ENCODE results near the gene KRT76.

Gene KRT76

GRCh38 chr12:52799505-52800211 lies 22.5 kb upstream of the KRT76 start:
- no peak overlapping the region for H3K4me2 ChIP-seq (ENCODE audit: insufficient read depth, low read length, poor library complexity, severe bottlenecking)
- no CpG with 5 or more reads among the region's 5 CpGs for WGBS, 2 donors (ENCODE audit: extremely low coverage in 2 of 2, insufficient read length in 2 of 2, insufficient replicate concordance in 1 of 2)

GRCh38 chr12:52798671-52799504 lies 21.7 kb upstream of the KRT76 start:
- H3K23ac ChIP-seq (ENCODE audit: low read depth, low read length, poor library complexity), result no peak overlapping the region
- no peak overlapping the region for H2BK15ac ChIP-seq (ENCODE audit: low read length)
- H3K36me3 ChIP-seq (replicated peaks in 1 of 2; ENCODE audit: control insufficient read depth in 2 of 2, insufficient read depth in 2 of 2, low read length in 2 of 2), result no peaks in the 10 kb centered on the region
- H4K8ac ChIP-seq (ENCODE audit: low read depth, low read length), result no peak overlapping the region
- no peak overlapping the region for H2AK5ac ChIP-seq (ENCODE audit: low read depth, low read length)
- no peak overlapping the region for H3K18ac ChIP-seq (ENCODE audit: low read length)
- no peaks in the 10 kb centered on the region for H3K79me1 ChIP-seq (ENCODE audit: low read depth, low read length)
- H3K14ac ChIP-seq (ENCODE audit: low read length), result no peak overlapping the region
- H2BK120ac ChIP-seq (ENCODE audit: low read depth, low read length), result no peak overlapping the region
- no peak overlapping the region for H3K9ac ChIP-seq (ENCODE audit: low read depth, low read length, poor library complexity)
- no peaks in the 10 kb centered on the region for H3K27me3 ChIP-seq (ENCODE audit: control insufficient read depth in 3 of 3, insufficient read depth in 3 of 3, low read depth in 1 of 3, low read length in 3 of 3)
- no peak overlapping the region for H2AFZ ChIP-seq (ENCODE audit: low read length)
- H4K91ac ChIP-seq (ENCODE audit: low read depth, low read length, poor library complexity), result no peak overlapping the region
- H2BK12ac ChIP-seq (ENCODE audit: low read length), result no peak overlapping the region
- H3K4me1 ChIP-seq (ENCODE audit: control insufficient read depth in 2 of 2, insufficient read depth in 1 of 2, low read depth in 1 of 2, low read length in 2 of 2), result peaks cover 0 to 2% of the 10 kb centered on the region in 2 donors
- H2BK5ac ChIP-seq (ENCODE audit: low read length), result no peak overlapping the region
- no peak for DNase-seq (ENCODE audit: low spot score)
- no peak overlapping the region for H3K4me2 ChIP-seq (ENCODE audit: insufficient read depth, low read length, poor library complexity, severe bottlenecking)
- H3K9me3 ChIP-seq (replicated peaks in 1 of 2; ENCODE audit: control insufficient read depth in 2 of 2, insufficient read depth in 1 of 2, low read depth in 1 of 2, low read length in 2 of 2), result no peaks in the 10 kb centered on the region
- no peak overlapping the region for H3K27ac ChIP-seq (replicated peaks; ENCODE audit: low read length)
- H3K4me3 ChIP-seq (ENCODE audit: low read length in 2 of 2), result no peak overlapping the region
- no CpG with 5 or more reads among the region's 7 CpGs for WGBS, 2 donors (ENCODE audit: extremely low coverage in 2 of 2, insufficient read length in 2 of 2, insufficient replicate concordance in 1 of 2)
- no peak overlapping the region for H3K4ac ChIP-seq (ENCODE audit: low read length)

More at GRCh38 chr12:52799505-52800211, 22.5 kb upstream of the KRT76 start:
- Histone ChIP-seq H3K79me1 (ENCODE audit: low read depth, low read length) (no peaks in the 10 kb centered on the region), H3K9me3 (replicated peaks in 1 of 2; ENCODE audit: control insufficient read depth in 2 of 2, insufficient read depth in 1 of 2, low read depth in 1 of 2, low read length in 2 of 2) (no peaks in the 10 kb centered on the region), H2BK120ac (ENCODE audit: low read depth, low read length) (no peak overlapping the region), H3K14ac (ENCODE audit: low read length) (no peak overlapping the region), H3K27ac (replicated peaks; ENCODE audit: low read length) (no peak overlapping the region), H2AK5ac (ENCODE audit: low read depth, low read length) (no peak overlapping the region), H4K8ac (ENCODE audit: low read depth, low read length) (no peak overlapping the region), H3K27me3 (ENCODE audit: control insufficient read depth in 3 of 3, insufficient read depth in 3 of 3, low read depth in 1 of 3, low read length in 3 of 3) (no peaks in the 10 kb centered on the region), H3K4ac (ENCODE audit: low read length) (no peak overlapping the region), H3K36me3 (replicated peaks in 1 of 2; ENCODE audit: control insufficient read depth in 2 of 2, insufficient read depth in 2 of 2, low read length in 2 of 2) (no peaks in the 10 kb centered on the region), H2AFZ (ENCODE audit: low read length) (no peak overlapping the region), H3K4me3 (ENCODE audit: low read length in 2 of 2) (no peak overlapping the region), H2BK5ac (ENCODE audit: low read length) (no peak overlapping the region), H2BK15ac (ENCODE audit: low read length) (no peak overlapping the region), H3K18ac (ENCODE audit: low read length) (no peak overlapping the region), H2BK12ac (ENCODE audit: low read length) (no peak overlapping the region), H3K9ac (ENCODE audit: low read depth, low read length, poor library complexity) (no peak overlapping the region), H3K4me1 (ENCODE audit: control insufficient read depth in 2 of 2, insufficient read depth in 1 of 2, low read depth in 1 of 2, low read length in 2 of 2) (peaks cover 0 to 2% of the 10 kb centered on the region in 2 donors), H3K23ac (ENCODE audit: low read depth, low read length, poor library complexity) (no peak overlapping the region), H4K91ac (ENCODE audit: low read depth, low read length, poor library complexity) (no peak overlapping the region)
- DNase-seq (ENCODE audit: low spot score), result no peak

DNA sequence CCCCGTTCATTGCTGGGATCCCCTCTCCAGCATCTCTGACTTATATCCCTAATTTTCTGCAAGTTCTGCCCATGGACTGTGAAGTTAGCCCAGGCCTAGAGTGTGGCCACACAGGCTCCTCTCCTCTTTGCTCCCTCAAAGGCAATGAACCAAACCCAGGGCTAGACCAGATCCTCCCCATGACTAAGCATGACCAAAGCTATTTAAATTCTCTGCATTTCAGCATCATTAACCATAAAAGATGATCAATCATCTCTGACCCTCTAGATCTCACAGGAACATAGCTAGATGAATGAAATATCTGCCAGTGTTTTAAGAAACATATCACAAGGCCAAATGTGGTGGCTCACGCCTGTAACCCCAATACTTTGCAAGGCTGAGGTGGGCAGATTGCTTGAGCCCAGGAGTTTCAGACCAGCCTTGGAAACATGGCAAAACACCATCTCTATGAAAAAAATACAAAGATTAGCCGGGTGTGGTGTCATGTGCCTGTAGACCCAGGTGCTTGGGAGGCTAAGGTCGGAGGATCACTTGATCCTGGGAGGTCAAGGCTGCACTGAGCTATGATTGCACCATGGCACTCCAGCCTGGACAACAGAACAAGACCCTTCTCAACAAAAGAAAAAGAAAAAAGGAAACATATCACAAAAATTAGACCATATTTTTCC lies 21.0 kb upstream of the KRT76 start:
- no peak overlapping the region for H3K18ac ChIP-seq (ENCODE audit: low read length)
- H4K91ac ChIP-seq (ENCODE audit: low read depth, low read length, poor library complexity), result no peak overlapping the region

DNA sequence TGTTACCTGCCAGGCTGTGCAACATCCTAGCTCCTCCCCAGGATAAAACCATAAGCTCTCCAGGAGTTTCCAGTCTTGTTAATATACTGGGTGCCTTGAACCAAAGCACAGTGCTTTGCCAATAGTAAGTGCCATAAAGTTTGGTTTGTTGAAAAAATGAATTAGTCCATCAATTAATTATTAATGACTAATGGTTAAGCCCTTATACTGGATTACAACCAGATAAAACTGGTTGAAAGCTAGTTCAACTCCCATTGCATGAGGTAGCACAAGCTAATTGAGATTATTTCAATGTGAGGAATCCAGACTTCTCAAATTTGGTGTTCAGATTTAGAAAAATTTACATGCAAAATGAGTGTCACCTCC lies 20.4 kb upstream of the KRT76 start:
- Histone ChIP-seq H3K27ac (replicated peaks; ENCODE audit: low read length) (no peak overlapping the region), H3K18ac (ENCODE audit: low read length) (no peak overlapping the region), H4K8ac (ENCODE audit: low read depth, low read length) (no peak overlapping the region), H3K4ac (ENCODE audit: low read length) (no peak overlapping the region), H2AFZ (ENCODE audit: low read length) (no peak overlapping the region), H3K36me3 (replicated peaks in 1 of 2; ENCODE audit: control insufficient read depth in 2 of 2, insufficient read depth in 2 of 2, low read length in 2 of 2) (no peaks in the 10 kb centered on the region), H2BK12ac (ENCODE audit: low read length) (no peak overlapping the region), H2AK5ac (ENCODE audit: low read depth, low read length) (no peak overlapping the region), H3K4me2 (ENCODE audit: insufficient read depth, low read length, poor library complexity, severe bottlenecking) (no peak overlapping the region), H3K4me3 (ENCODE audit: low read length in 2 of 2) (no peak overlapping the region), H3K14ac (ENCODE audit: low read length) (no peak overlapping the region), H2BK5ac (ENCODE audit: low read length) (no peak overlapping the region), H3K9ac (ENCODE audit: low read depth, low read length, poor library complexity) (no peak overlapping the region), H3K79me1 (ENCODE audit: low read depth, low read length) (no peaks in the 10 kb centered on the region), H3K4me1 (ENCODE audit: control insufficient read depth in 2 of 2, insufficient read depth in 1 of 2, low read depth in 1 of 2, low read length in 2 of 2) (peaks cover 0 to 2% of the 10 kb centered on the region in 2 donors), H2BK15ac (ENCODE audit: low read length) (no peak overlapping the region), H4K91ac (ENCODE audit: low read depth, low read length, poor library complexity) (no peak overlapping the region), H3K9me3 (replicated peaks in 1 of 2; ENCODE audit: control insufficient read depth in 2 of 2, insufficient read depth in 1 of 2, low read depth in 1 of 2, low read length in 2 of 2) (no peaks in the 10 kb centered on the region), H2BK120ac (ENCODE audit: low read depth, low read length) (no peak overlapping the region), H3K23ac (ENCODE audit: low read depth, low read length, poor library complexity) (no peak overlapping the region), H3K27me3 (ENCODE audit: control insufficient read depth in 3 of 3, insufficient read depth in 3 of 3, low read depth in 1 of 3, low read length in 3 of 3) (no peaks in the 10 kb centered on the region)
- DNase-seq (ENCODE audit: low spot score), result no peak

More for the DNA sequence above, 21.0 kb upstream of the KRT76 start:
- no peak overlapping the region for H3K4ac ChIP-seq (ENCODE audit: low read length)
- H2BK120ac ChIP-seq (ENCODE audit: low read depth, low read length), result no peak overlapping the region
- no peak overlapping the region for H2AFZ ChIP-seq (ENCODE audit: low read length)
- no peaks in the 10 kb centered on the region for H3K79me1 ChIP-seq (ENCODE audit: low read depth, low read length)
- no peak overlapping the region for H2BK15ac ChIP-seq (ENCODE audit: low read length)
- H3K36me3 ChIP-seq (replicated peaks in 1 of 2; ENCODE audit: control insufficient read depth in 2 of 2, insufficient read depth in 2 of 2, low read length in 2 of 2), result no peaks in the 10 kb centered on the region
- no CpG with 5 or more reads among the region's 4 CpGs for WGBS, 2 donors (ENCODE audit: extremely low coverage in 2 of 2, insufficient read length in 2 of 2, insufficient replicate concordance in 1 of 2)
- H3K27me3 ChIP-seq (ENCODE audit: control insufficient read depth in 3 of 3, insufficient read depth in 3 of 3, low read depth in 1 of 3, low read length in 3 of 3), result no peaks in the 10 kb centered on the region
- no peak overlapping the region for H3K9ac ChIP-seq (ENCODE audit: low read depth, low read length, poor library complexity)
- no peak overlapping the region for H2BK5ac ChIP-seq (ENCODE audit: low read length)
- no peak overlapping the region for H3K4me2 ChIP-seq (ENCODE audit: insufficient read depth, low read length, poor library complexity, severe bottlenecking)
- no peak for DNase-seq (ENCODE audit: low spot score)
- no peak overlapping the region for H2BK12ac ChIP-seq (ENCODE audit: low read length)
- no peaks in the 10 kb centered on the region for H3K9me3 ChIP-seq (replicated peaks in 1 of 2; ENCODE audit: control insufficient read depth in 2 of 2, insufficient read depth in 1 of 2, low read depth in 1 of 2, low read length in 2 of 2)
- no peak overlapping the region for H3K14ac ChIP-seq (ENCODE audit: low read length)
- no peak overlapping the region for H2AK5ac ChIP-seq (ENCODE audit: low read depth, low read length)
- no peak overlapping the region for H3K4me3 ChIP-seq (ENCODE audit: low read length in 2 of 2)
- no peak overlapping the region for H3K23ac ChIP-seq (ENCODE audit: low read depth, low read length, poor library complexity)
- H4K8ac ChIP-seq (ENCODE audit: low read depth, low read length), result no peak overlapping the region
- peaks cover 0 to 2% of the 10 kb centered on the region in 2 donors for H3K4me1 ChIP-seq (ENCODE audit: control insufficient read depth in 2 of 2, insufficient read depth in 1 of 2, low read depth in 1 of 2, low read length in 2 of 2)
- H3K27ac ChIP-seq (replicated peaks; ENCODE audit: low read length), result no peak overlapping the region

Data from neuronal stem cell (in vitro differentiated cells).